Uterus (tissue), 2 donors: ENCODE results near the gene SEC14L5.

Experiments used
- POLR2A ChIP-seq, 2 donors: fragments of 450-650 bp; IDR thresholded peaks; one replicate each; pipeline ENCODE4 v1.6.1; 2016; ENCODE audit warnings: antibody characterized with exemption in 2 of 2, mild to moderate bottlenecking in 1 of 2, moderate library complexity in 1 of 2
- TF ChIP-seq, protein P1 (sequence below), 4 experiments: fragments of 200-600 bp in 2 of 4; fragments of 450-650 bp in 2 of 4; sonication (generic) in 2 of 4; IDR thresholded peaks; one replicate each; pipeline ENCODE4 v1.5.1; 2016 to 2019; ENCODE audit warnings: antibody characterized with exemption in 4 of 4, mild to moderate bottlenecking in 2 of 4, moderate library complexity in 1 of 4

GRCh38 chr16:4923853-4924252 is 34.3 kb upstream of the SEC14L5 start:
- TF ChIP-seq, protein P1, sequence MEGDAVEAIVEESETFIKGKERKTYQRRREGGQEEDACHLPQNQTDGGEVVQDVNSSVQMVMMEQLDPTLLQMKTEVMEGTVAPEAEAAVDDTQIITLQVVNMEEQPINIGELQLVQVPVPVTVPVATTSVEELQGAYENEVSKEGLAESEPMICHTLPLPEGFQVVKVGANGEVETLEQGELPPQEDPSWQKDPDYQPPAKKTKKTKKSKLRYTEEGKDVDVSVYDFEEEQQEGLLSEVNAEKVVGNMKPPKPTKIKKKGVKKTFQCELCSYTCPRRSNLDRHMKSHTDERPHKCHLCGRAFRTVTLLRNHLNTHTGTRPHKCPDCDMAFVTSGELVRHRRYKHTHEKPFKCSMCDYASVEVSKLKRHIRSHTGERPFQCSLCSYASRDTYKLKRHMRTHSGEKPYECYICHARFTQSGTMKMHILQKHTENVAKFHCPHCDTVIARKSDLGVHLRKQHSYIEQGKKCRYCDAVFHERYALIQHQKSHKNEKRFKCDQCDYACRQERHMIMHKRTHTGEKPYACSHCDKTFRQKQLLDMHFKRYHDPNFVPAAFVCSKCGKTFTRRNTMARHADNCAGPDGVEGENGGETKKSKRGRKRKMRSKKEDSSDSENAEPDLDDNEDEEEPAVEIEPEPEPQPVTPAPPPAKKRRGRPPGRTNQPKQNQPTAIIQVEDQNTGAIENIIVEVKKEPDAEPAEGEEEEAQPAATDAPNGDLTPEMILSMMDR (IDR thresholded peaks at IDR 0.05): no peak
- TF ChIP-seq POLR2A (IDR thresholded peaks at IDR 0.05): no peak
